ENCODE data around the gene PCSK2. TPM values are rescaled to one million over a fixed set of nuclear protein-coding genes. Genes with fewer than 3 reads are reported as not detected.

PCSK2 gene
- total and polyA plus RNA-seq, 4 donors: 0.08 to 0.14 (median 0.09) TPM; not detected in 1

DNA sequence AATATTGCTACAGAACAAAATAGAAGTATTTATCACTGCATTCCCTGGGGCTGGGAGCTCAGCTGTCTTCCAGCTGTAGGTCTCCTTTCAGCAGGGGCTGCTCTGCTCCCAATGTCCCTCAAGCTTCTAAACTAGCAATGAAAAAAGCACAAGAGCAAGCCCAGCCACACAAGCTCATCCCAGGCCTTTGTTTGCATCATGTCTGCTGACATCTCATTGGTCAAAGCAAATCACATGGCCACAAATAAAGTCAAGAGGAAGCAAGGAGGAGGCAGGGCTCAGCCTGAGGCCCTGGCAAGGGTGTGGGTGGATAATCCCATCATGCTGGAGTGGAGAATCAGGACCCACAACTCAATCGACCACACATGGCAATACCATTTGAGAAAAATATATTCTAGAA, 306.6 kb downstream of the PCSK2 start:
- no peak for DNase-seq (ENCODE audit: low spot score)
- 69% methylated on average over 1 of the region's 1 CpG for WGBS

More for the DNA sequence above, 306.6 kb downstream of the PCSK2 start:
- peaks cover 0 to 8% (median 6%) of the 10 kb centered on the region in 4 donors for H3K4me1 ChIP-seq (ENCODE audit: control insufficient read depth in 4 of 4, insufficient read depth in 4 of 4, low read length in 3 of 4)
- TF ChIP-seq ZBTB33 (IDR thresholded peaks at IDR 0.05) (no peak), MAX (IDR thresholded peaks at IDR 0.05) (no peak), RXRA (IDR thresholded peaks at IDR 0.05) (no peak), TAF1 (conservative IDR thresholded peaks at IDR 0.05) (no peak), FOXA1 (IDR thresholded peaks at IDR 0.05) (no peak), HNF4G (IDR thresholded peaks at IDR 0.05) (no peak), YY1 (IDR thresholded peaks at IDR 0.05) (no peak), EGR1 (IDR thresholded peaks at IDR 0.05; ENCODE audit: low read depth in 2 of 2) (no peak), FOXA2 (IDR thresholded peaks at IDR 0.05) (no peak), NR2F2 (IDR thresholded peaks at IDR 0.05) (no peak), GABPA (IDR thresholded peaks at IDR 0.05 in 1 of 2, conservative IDR thresholded peaks at IDR 0.05 in 1 of 2) (no peak), SP1 (IDR thresholded peaks at IDR 0.05) (no peak), CTCF (IDR thresholded peaks at IDR 0.05; ENCODE audit: low read depth, low read length, missing input control) (no peak)
- TF ChIP-seq, protein P1, sequence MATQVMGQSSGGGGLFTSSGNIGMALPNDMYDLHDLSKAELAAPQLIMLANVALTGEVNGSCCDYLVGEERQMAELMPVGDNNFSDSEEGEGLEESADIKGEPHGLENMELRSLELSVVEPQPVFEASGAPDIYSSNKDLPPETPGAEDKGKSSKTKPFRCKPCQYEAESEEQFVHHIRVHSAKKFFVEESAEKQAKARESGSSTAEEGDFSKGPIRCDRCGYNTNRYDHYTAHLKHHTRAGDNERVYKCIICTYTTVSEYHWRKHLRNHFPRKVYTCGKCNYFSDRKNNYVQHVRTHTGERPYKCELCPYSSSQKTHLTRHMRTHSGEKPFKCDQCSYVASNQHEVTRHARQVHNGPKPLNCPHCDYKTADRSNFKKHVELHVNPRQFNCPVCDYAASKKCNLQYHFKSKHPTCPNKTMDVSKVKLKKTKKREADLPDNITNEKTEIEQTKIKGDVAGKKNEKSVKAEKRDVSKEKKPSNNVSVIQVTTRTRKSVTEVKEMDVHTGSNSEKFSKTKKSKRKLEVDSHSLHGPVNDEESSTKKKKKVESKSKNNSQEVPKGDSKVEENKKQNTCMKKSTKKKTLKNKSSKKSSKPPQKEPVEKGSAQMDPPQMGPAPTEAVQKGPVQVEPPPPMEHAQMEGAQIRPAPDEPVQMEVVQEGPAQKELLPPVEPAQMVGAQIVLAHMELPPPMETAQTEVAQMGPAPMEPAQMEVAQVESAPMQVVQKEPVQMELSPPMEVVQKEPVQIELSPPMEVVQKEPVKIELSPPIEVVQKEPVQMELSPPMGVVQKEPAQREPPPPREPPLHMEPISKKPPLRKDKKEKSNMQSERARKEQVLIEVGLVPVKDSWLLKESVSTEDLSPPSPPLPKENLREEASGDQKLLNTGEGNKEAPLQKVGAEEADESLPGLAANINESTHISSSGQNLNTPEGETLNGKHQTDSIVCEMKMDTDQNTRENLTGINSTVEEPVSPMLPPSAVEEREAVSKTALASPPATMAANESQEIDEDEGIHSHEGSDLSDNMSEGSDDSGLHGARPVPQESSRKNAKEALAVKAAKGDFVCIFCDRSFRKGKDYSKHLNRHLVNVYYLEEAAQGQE (IDR thresholded peaks at IDR 0.05): no peak
- no peak overlapping the region for H3K9ac ChIP-seq (ENCODE audit: low read depth in 1 of 2, low read length in 2 of 2)
- no peak overlapping the region for H3K27ac ChIP-seq (ENCODE audit: low read depth in 1 of 2, low read length in 2 of 2)
- H3K27me3 ChIP-seq (ENCODE audit: control insufficient read depth in 4 of 4, insufficient read depth in 4 of 4, low read length in 3 of 4): no peaks in the 10 kb centered on the region
- H3K36me3 ChIP-seq (ENCODE audit: control insufficient read depth in 4 of 4, insufficient read depth in 3 of 4, low read depth in 1 of 4, low read length in 3 of 4): no peaks in the 10 kb centered on the region
- no peaks in the 10 kb centered on the region for H3K9me3 ChIP-seq (ENCODE audit: control insufficient read depth in 4 of 4, low read length in 3 of 4)
- H3K4me3 ChIP-seq (ENCODE audit: low read depth in 1 of 3, low read length in 3 of 3): no peak overlapping the region

All from liver (tissue), 9 donors.